H9 (cell line): ENCODE results near the gene OLR1. TPM values are rescaled to one million over a fixed set of nuclear protein-coding genes. Genes with fewer than 3 reads are reported as not detected.

Source experiments
- DNase-seq: peaks from one replicate; pipeline ENCODE4 v3.0.0-alpha.2; 2017
- H2AFZ ChIP-seq: one replicate; pipeline ENCODE4 v1.6.1; 2013; ENCODE audit warnings: mild to moderate bottlenecking, low read length, control low read depth, moderate library complexity
- H2AK5ac ChIP-seq: 2 replicates; pipeline ENCODE4 v1.6.1; 2013; ENCODE audit warnings: low read length, control low read depth, mixed read lengths; ENCODE audit not compliant: insufficient read length
- H2BK120ac ChIP-seq: one replicate; pipeline ENCODE4 v1.6.1; 2013; ENCODE audit warnings: low read depth, mild to moderate bottlenecking, low read length, control low read depth, inconsistent platforms; ENCODE audit not compliant: poor library complexity, severe bottlenecking
- H2BK12ac ChIP-seq: 2 replicates; pipeline ENCODE4 v1.6.1; 2013; ENCODE audit warnings: low read length, control low read depth, mixed read lengths, low read depth; ENCODE audit not compliant: insufficient read length
- H2BK15ac ChIP-seq: 2 replicates; pipeline ENCODE4 v1.6.1; 2013; ENCODE audit warnings: low read depth, low read length, control low read depth
- H2BK20ac ChIP-seq: one replicate; pipeline ENCODE4 v1.6.1; 2013; ENCODE audit warnings: low read depth, mild to moderate bottlenecking, low read length, control low read depth, inconsistent platforms; ENCODE audit not compliant: poor library complexity, severe bottlenecking
- H2BK5ac ChIP-seq: 2 replicates; pipeline ENCODE4 v1.6.1; 2013; ENCODE audit warnings: low read length, control low read depth, mixed read lengths; ENCODE audit not compliant: insufficient read length
- H3K14ac ChIP-seq: 2 replicates; pipeline ENCODE4 v1.6.1; 2013; ENCODE audit warnings: low read length, control low read depth; ENCODE audit not compliant: insufficient read depth
- H3K18ac ChIP-seq: 2 replicates; pipeline ENCODE4 v1.6.1; 2013; ENCODE audit warnings: low read depth, mild to moderate bottlenecking, mixed read lengths, low read length, control low read depth; ENCODE audit not compliant: insufficient read length
- H3K23ac ChIP-seq: 2 replicates; pipeline ENCODE4 v1.6.1; 2013; ENCODE audit warnings: low read length, control low read depth, mixed read lengths, low read depth; ENCODE audit not compliant: insufficient read length
- H3K23me2 ChIP-seq: 2 replicates; pipeline ENCODE4 v1.6.1; 2013; ENCODE audit warnings: low read depth, mild to moderate bottlenecking, mixed read lengths, low read length, control low read depth; ENCODE audit not compliant: insufficient read length, poor library complexity, severe bottlenecking
- H3K27ac ChIP-seq: 2 replicates; pipeline ENCODE4 v1.5.1; 2013; ENCODE audit warnings: low read length, control low read depth, mixed read lengths, low read depth; ENCODE audit not compliant: insufficient read length
- H3K27me3 ChIP-seq: 2 replicates; pipeline ENCODE4 v1.6.1; 2013; ENCODE audit warnings: low read length, control low read depth, inconsistent platforms; ENCODE audit not compliant: insufficient read depth
- H3K4ac ChIP-seq: 2 replicates; pipeline ENCODE4 v1.6.1; 2013; ENCODE audit warnings: low read depth, mild to moderate bottlenecking, control low read depth, inconsistent platforms, low read length, moderate library complexity
- H3K4me1 ChIP-seq: 2 replicates; pipeline ENCODE4 v1.6.1; 2013; ENCODE audit warnings: low read length, control low read depth, inconsistent platforms; ENCODE audit not compliant: insufficient read depth
- H3K4me2 ChIP-seq: 2 replicates; pipeline ENCODE4 v1.6.1; 2013; ENCODE audit warnings: low read length, control low read depth, mixed read lengths; ENCODE audit not compliant: insufficient read length, insufficient read depth
- H3K56ac ChIP-seq: 2 replicates; pipeline ENCODE4 v1.6.1; 2013; ENCODE audit warnings: low read depth, mild to moderate bottlenecking, mixed read lengths, low read length, control low read depth; ENCODE audit not compliant: insufficient read length
- H3K79me1 ChIP-seq: 2 replicates; pipeline ENCODE4 v1.6.1; 2013; ENCODE audit warnings: low read depth, mild to moderate bottlenecking, moderate library complexity, low read length, control low read depth, inconsistent platforms; ENCODE audit not compliant: insufficient read depth, poor library complexity, severe bottlenecking
- H3K79me2 ChIP-seq: 2 replicates; pipeline ENCODE4 v1.6.1; 2013; ENCODE audit warnings: low read length, control low read depth, inconsistent platforms; ENCODE audit not compliant: insufficient read depth
- H3K9ac ChIP-seq: 2 replicates; pipeline ENCODE4 v1.6.1; 2013; ENCODE audit warnings: low read length, control low read depth, mixed read lengths; ENCODE audit not compliant: insufficient read length; ENCODE audit errors: extremely low read depth
- H3K9me3 ChIP-seq: one replicate; pipeline ENCODE4 v1.6.1; 2013; ENCODE audit warnings: low read depth, low read length, inconsistent platforms; ENCODE audit not compliant: control insufficient read depth
- H3T11ph ChIP-seq: one replicate; pipeline ENCODE4 v1.6.1; 2013; ENCODE audit warnings: mild to moderate bottlenecking, low read length, control low read depth, inconsistent platforms
- H4K20me1 ChIP-seq: one replicate; pipeline ENCODE4 v1.6.1; 2013; ENCODE audit not compliant: control insufficient read depth, insufficient read length, insufficient read depth
- H4K5ac ChIP-seq: 2 replicates; pipeline ENCODE4 v1.6.1; 2013; ENCODE audit warnings: low read depth, mild to moderate bottlenecking, mixed read lengths, low read length, control low read depth; ENCODE audit not compliant: insufficient read length
- H4K8ac ChIP-seq: replicated peaks from 2 replicates; pipeline ENCODE4 v1.6.1; 2013; ENCODE audit warnings: low read length, control low read depth, mixed read lengths, low read depth; ENCODE audit not compliant: insufficient read length
- H4K91ac ChIP-seq: 2 replicates; pipeline ENCODE4 v1.6.1; 2013; ENCODE audit warnings: low read depth, mild to moderate bottlenecking, moderate library complexity, mixed read lengths, low read length, control low read depth; ENCODE audit not compliant: insufficient read length
- H3K27ac Mint-ChIP-seq, 3 experiments: 2 replicates in 2 of 3; 3 replicates in 1 of 3; pipeline ENCODE4 v1.8.0; 2020 to 2021; ENCODE audit warnings: mixed read lengths in 3 of 3, mild to moderate bottlenecking in 1 of 3, moderate library complexity in 1 of 3
- H3K27me3 Mint-ChIP-seq: 2 replicates; pipeline ENCODE4 v1.8.0; 2021; ENCODE audit warnings: low read depth, mild to moderate bottlenecking, moderate library complexity, mixed read lengths
- H3K36me3 Mint-ChIP-seq, 3 experiments: 2 replicates in 2 of 3; 3 replicates in 1 of 3; pipeline ENCODE4 v1.8.0; 2020 to 2021; ENCODE audit warnings: low read depth in 3 of 3, mixed read lengths in 3 of 3; ENCODE audit not compliant: insufficient read depth in 1 of 3
- H3K4me1 Mint-ChIP-seq, 2 experiments: 2 replicates each; pipeline ENCODE4 v1.8.0; 2020; ENCODE audit warnings: mixed read lengths in 2 of 2
- H3K4me3 Mint-ChIP-seq, 2 experiments: 2 replicates in 1 of 2; 3 replicates in 1 of 2; pipeline ENCODE4 v1.8.0; 2020 to 2021; ENCODE audit warnings: mild to moderate bottlenecking in 2 of 2, mixed read lengths in 2 of 2, moderate library complexity in 1 of 2
- H3K9me3 Mint-ChIP-seq, 2 experiments: 2 replicates in 1 of 2; 3 replicates in 1 of 2; pipeline ENCODE4 v1.8.0; 2020; ENCODE audit warnings: mild to moderate bottlenecking in 2 of 2, mixed read lengths in 2 of 2, moderate library complexity in 1 of 2
- CTCF ChIP-seq: fragments of 200-600 bp; sonication (generic); conservative IDR thresholded peaks from 3 replicates; pipeline ENCODE4 v1.8.0; 2021; ENCODE audit warnings: antibody characterized with exemption, mild to moderate bottlenecking
- WGBS: extraction: QIAGEN DNeasy Blood & Tissue Kit; methylation state at CpG from one replicate; pipeline ENCODE4 v1.1.7; 2013; ENCODE audit warnings: missing lambda C conversion rate, low lambda C conversion rate, mixed read lengths; ENCODE audit not compliant: insufficient read length; ENCODE audit errors: extremely low coverage; 5-methylcytosine and 5-hydroxymethylcytosine counted together
- total RNA-seq: library from RNA; stranded (reverse); gene quantifications from 2 replicates; pipeline ENCODE4 v1.2.1, GENCODE V29; 2021

OLR1 gene
- total RNA-seq, 1 experiment from 2014 or later = not detected

GRCh38 chr12:10132850-10133370 is 39.0 kb downstream of the OLR1 start:
- no peak overlapping the region for H3K14ac ChIP-seq
- H2BK20ac ChIP-seq = no peak overlapping the region
- no peaks in the 10 kb centered on the region for H3K79me2 ChIP-seq
- Mint-ChIP-seq H3K4me1 (peaks cover 45 to 51% of the 10 kb centered on the region in 2 experiments), H3K36me3 (no peaks in the 10 kb centered on the region; a peak in 1 of 7 replicates), H3K27me3 (no peaks in the 10 kb centered on the region; the same call in 1 of the 2 replicates), H3K9me3 (peaks cover 0 to 2% of the 10 kb centered on the region in 2 experiments; a peak in 1 of 5 replicates), H3K27ac (peak overlapping the region; percentile 24 to 91 (median 89); a peak in 4 of 7 replicates), H3K4me3 (no peak overlapping the region; a peak in 1 of 5 replicates)
- WGBS = no CpG with 5 or more reads among the region's 6 CpGs
- no peak overlapping the region for H2AFZ ChIP-seq
- no peaks in the 10 kb centered on the region for H3K79me1 ChIP-seq
- no peaks in the 10 kb centered on the region for H3K23me2 ChIP-seq
- H3K23ac ChIP-seq = no peak overlapping the region
- no peak overlapping the region for H4K8ac ChIP-seq
- H3K4ac ChIP-seq = no peak overlapping the region
- H3K9ac ChIP-seq = no peak overlapping the region
- H4K91ac ChIP-seq = no peak overlapping the region
- H2BK5ac ChIP-seq = no peak overlapping the region
- no peak for TF ChIP-seq CTCF
- H3K9me3 ChIP-seq = no peaks in the 10 kb centered on the region
- H3K27ac ChIP-seq = no peak overlapping the region
- H2BK15ac ChIP-seq = no peak overlapping the region
- H2BK12ac ChIP-seq = no peak overlapping the region
- H2BK120ac ChIP-seq = no peak overlapping the region
- H3T11ph ChIP-seq = no peak overlapping the region
- no peak overlapping the region for H4K5ac ChIP-seq
- no peak overlapping the region for H3K56ac ChIP-seq
- no peak for DNase-seq
- no peaks in the 10 kb centered on the region for H4K20me1 ChIP-seq
- peaks cover 9% of the 10 kb centered on the region for H3K4me1 ChIP-seq
- no peak overlapping the region for H3K4me2 ChIP-seq
- no peak overlapping the region for H2AK5ac ChIP-seq
- H3K27me3 ChIP-seq = no peaks in the 10 kb centered on the region
- no peak overlapping the region for H3K18ac ChIP-seq
